Progenitor cell of endocrine pancreas (in vitro differentiated cells): ENCODE measurements around the gene AGBL1. TPM values are rescaled to one million over a fixed set of nuclear protein-coding genes. Genes with fewer than 3 reads are reported as not detected.
A peak's percentile ranks its signal among the peaks of the same experiment; 100 is the strongest.

Experiments
- DNase-seq: peaks from one replicate; pipeline ENCODE4 v3.0.0; 2021; ENCODE audit warnings: low spot score; ENCODE audit not compliant: unreplicated experiment
- H3K27ac Mint-ChIP-seq: 2 replicates; pipeline ENCODE4 v1.8.0; 2021; ENCODE audit warnings: mild to moderate bottlenecking, moderate library complexity, mixed read lengths
- H3K27me3 Mint-ChIP-seq: 2 replicates; pipeline ENCODE4 v1.8.0; 2021; ENCODE audit warnings: mixed read lengths
- H3K36me3 Mint-ChIP-seq: 2 replicates; pipeline ENCODE4 v1.8.0; 2022; ENCODE audit warnings: mixed read lengths; ENCODE audit not compliant: insufficient read depth
- H3K4me1 Mint-ChIP-seq: 2 replicates; pipeline ENCODE4 v1.8.0; 2021; ENCODE audit warnings: low read depth, mixed read lengths
- H3K4me3 Mint-ChIP-seq: 2 replicates; pipeline ENCODE4 v1.8.0; 2021; ENCODE audit warnings: low read depth, mild to moderate bottlenecking, moderate library complexity, mixed read lengths
- H3K9me3 Mint-ChIP-seq: 2 replicates; pipeline ENCODE4 v1.8.0; 2021; ENCODE audit warnings: low read depth, mixed read lengths
- CTCF ChIP-seq: fragments of 200-600 bp; sonication (generic); IDR thresholded peaks from one replicate; pipeline ENCODE4 v1.5.0; 2021; ENCODE audit warnings: antibody characterized with exemption, mild to moderate bottlenecking; ENCODE audit not compliant: unreplicated experiment
- long read RNA-seq: library from polyadenylated mRNA; unstranded; transcript quantifications from one replicate; pipeline ENCODE4 v2.0.0, GENCODE V29; 2020
- total RNA-seq: library from RNA; stranded (reverse); gene quantifications from 2 replicates; pipeline ENCODE4 v1.2.1, GENCODE V29; 2021

AGBL1 gene
- total RNA-seq: not detected in 2 replicates
- long read RNA-seq: 0 reads

- peaks cover 21% of the 10 kb centered on the region for H3K27me3 Mint-ChIP-seq
- no peak for TF ChIP-seq CTCF
- DNase-seq: no peak
- no peaks in the 10 kb centered on the region for H3K36me3 Mint-ChIP-seq
- no peaks in the 10 kb centered on the region for H3K9me3 Mint-ChIP-seq
- peaks cover 10% of the 10 kb centered on the region for H3K4me1 Mint-ChIP-seq
- no peak within 1 kb of the TSS for H3K27ac Mint-ChIP-seq
- H3K4me3 Mint-ChIP-seq: no peak within 1 kb of the TSS
These were observed at the start of gene AGBL1 for GRCh38 chr15:86079508-86080266. TSS of gene AGBL1 (plus strand) at chr15:86079871.

- H3K4me1 Mint-ChIP-seq: no peaks in the 10 kb centered on the region
- H3K27ac Mint-ChIP-seq: no peak overlapping the region
- DNase-seq: no peak
- H3K36me3 Mint-ChIP-seq: no peaks in the 10 kb centered on the region
- TF ChIP-seq CTCF: no peak
- H3K4me3 Mint-ChIP-seq: no peak overlapping the region
- no peaks in the 10 kb centered on the region for H3K9me3 Mint-ChIP-seq
- H3K27me3 Mint-ChIP-seq: peaks cover 4% of the 10 kb centered on the region
These were observed 44.8 kb upstream of the AGBL1 start for GRCh38 chr15:86034904-86035303.

- no peak overlapping the region for H3K4me3 Mint-ChIP-seq
- DNase-seq: no peak
- no peaks in the 10 kb centered on the region for H3K9me3 Mint-ChIP-seq
- no peak overlapping the region for H3K27ac Mint-ChIP-seq
- H3K4me1 Mint-ChIP-seq: no peaks in the 10 kb centered on the region
- H3K36me3 Mint-ChIP-seq: no peaks in the 10 kb centered on the region
- peaks cover 4% of the 10 kb centered on the region for H3K27me3 Mint-ChIP-seq
- TF ChIP-seq CTCF: no peak
These were observed 43.4 kb upstream of the AGBL1 start for GRCh38 chr15:86036243-86036642.

- no peak for TF ChIP-seq CTCF
- peaks cover 8% of the 10 kb centered on the region for H3K4me1 Mint-ChIP-seq
- no peaks in the 10 kb centered on the region for H3K9me3 Mint-ChIP-seq
- H3K4me3 Mint-ChIP-seq: no peak overlapping the region
- H3K27me3 Mint-ChIP-seq: no peaks in the 10 kb centered on the region
- no peaks in the 10 kb centered on the region for H3K36me3 Mint-ChIP-seq
- H3K27ac Mint-ChIP-seq: no peak overlapping the region
- DNase-seq: no peak
These were observed 41.2 kb upstream of the AGBL1 start for GRCh38 chr15:86038491-86038890.

- H3K36me3 Mint-ChIP-seq: no peaks in the 10 kb centered on the region
- H3K4me1 Mint-ChIP-seq: peaks cover 8% of the 10 kb centered on the region
- no peak overlapping the region for H3K4me3 Mint-ChIP-seq
- TF ChIP-seq CTCF: peak; percentile 29
- H3K9me3 Mint-ChIP-seq: no peaks in the 10 kb centered on the region
- DNase-seq: no peak
- no peaks in the 10 kb centered on the region for H3K27me3 Mint-ChIP-seq
- no peak overlapping the region for H3K27ac Mint-ChIP-seq
These were observed 39.2 kb upstream of the AGBL1 start for GRCh38 chr15:86040356-86041033.
